Brain microvascular endothelial cell (primary cell): ENCODE data around the gene DHX58.

Source experiments
- DNase-seq: peaks from one replicate; pipeline ENCODE4 v3.0.0-alpha.2; 2020
- H3K27ac ChIP-seq: fragments of 250-450 bp; sonication (Bioruptor Pico); 2 replicates; pipeline ENCODE4 v1.5.1; 2020; ENCODE audit warnings: mild to moderate bottlenecking, moderate library complexity
- H3K27me3 ChIP-seq: fragments of 250-450 bp; sonication (Bioruptor Pico); replicated peaks from 2 replicates; pipeline ENCODE4 v1.5.1; 2020; ENCODE audit warnings: mild to moderate bottlenecking
- H3K36me3 ChIP-seq: fragments of 250-450 bp; sonication (Bioruptor Pico); replicated peaks from 2 replicates; pipeline ENCODE4 v1.5.1; 2020; ENCODE audit warnings: mild to moderate bottlenecking
- H3K4me3 ChIP-seq: 2 replicates; pipeline ENCODE4 v1.5.1; 2011; ENCODE audit warnings: low read depth, mild to moderate bottlenecking, control low read depth, low read length, moderate library complexity
- CTCF ChIP-seq: IDR thresholded peaks from 2 replicates; pipeline ENCODE4 v1.5.1; 2011; ENCODE audit warnings: low read depth, mild to moderate bottlenecking, moderate library complexity, low read length, control low read depth, inconsistent platforms; ENCODE audit errors: missing control alignments
- in situ Hi-C: cut with HindIII; loops from 2 replicates; pipeline ENCODE4 v1.10.0; 2017; ENCODE audit warnings: low sequenced_read_pairs, low pct_ligation_motif_present

The DHX58 gene

GRCh38 chr17:42087736-42088705 lies 24.5 kb downstream of the DHX58 start:
- Histone ChIP-seq H3K36me3 (no peaks in the 10 kb centered on the region), H3K27ac (no peak overlapping the region), H3K27me3 (peaks cover 5% of the 10 kb centered on the region), H3K4me3 (no peak overlapping the region)
- in situ Hi-C loops, result no loop called here
- DNase-seq, result no peak
- no peak for TF ChIP-seq CTCF

GRCh38 chr17:42087042-42087701 lies 25.3 kb downstream of the DHX58 start:
- Histone ChIP-seq H3K27ac (no peak overlapping the region), H3K27me3 (peaks cover 5% of the 10 kb centered on the region), H3K36me3 (no peaks in the 10 kb centered on the region), H3K4me3 (no peak overlapping the region)
- in situ Hi-C loops, result no loop called here
- TF ChIP-seq CTCF, result no peak
- no peak for DNase-seq

GRCh38 chr17:42081516-42082129 lies 30.9 kb downstream of the DHX58 start:
- no peak for TF ChIP-seq CTCF
- Histone ChIP-seq H3K36me3 (no peaks in the 10 kb centered on the region), H3K27ac (no peak overlapping the region), H3K4me3 (no peak overlapping the region), H3K27me3 (no peaks in the 10 kb centered on the region)
- in situ Hi-C loops, result no loop called here
- no peak for DNase-seq

- no peak for TF ChIP-seq CTCF
- H3K36me3 ChIP-seq, result no peaks in the 10 kb centered on the region
These were observed 33.0 kb downstream of the DHX58 start for GRCh38 chr17:42079541-42079940.

GRCh38 chr17:42078396-42079043 lies 34.0 kb downstream of the DHX58 start:
- TF ChIP-seq CTCF, result no peak

More at GRCh38 chr17:42079541-42079940, 33.0 kb downstream of the DHX58 start:
- in situ Hi-C loops, result no loop called here
- H3K27me3 ChIP-seq, result no peaks in the 10 kb centered on the region
- no peak overlapping the region for H3K4me3 ChIP-seq
- no peak for DNase-seq
- H3K27ac ChIP-seq, result no peak overlapping the region

More at GRCh38 chr17:42078396-42079043, 34.0 kb downstream of the DHX58 start:
- Histone ChIP-seq H3K4me3 (no peak overlapping the region), H3K27me3 (no peaks in the 10 kb centered on the region), H3K36me3 (no peaks in the 10 kb centered on the region), H3K27ac (no peak overlapping the region)
- in situ Hi-C loops, result no loop called here
- peak; percentile 9 for DNase-seq
